Tibial nerve (tissue), 3 donors: ENCODE data around the gene NELFB.

Source experiments
- CTCF ChIP-seq, 5 experiments: fragments of 200-600 bp in 3 of 5; fragments of 450-650 bp in 2 of 5; sonication (generic) in 3 of 5; IDR thresholded peaks; one replicate each; pipeline ENCODE4 v1.5.1; 2016 to 2019; ENCODE audit warnings: antibody characterized with exemption in 5 of 5, mild to moderate bottlenecking in 3 of 5, moderate library complexity in 2 of 5
- POLR2A ChIP-seq, 2 donors: fragments of 450-650 bp; IDR thresholded peaks; one replicate each; pipeline ENCODE4 v1.6.1; 2017; ENCODE audit warnings: antibody characterized with exemption in 2 of 2, mild to moderate bottlenecking in 2 of 2, moderate library complexity in 2 of 2

DNA sequence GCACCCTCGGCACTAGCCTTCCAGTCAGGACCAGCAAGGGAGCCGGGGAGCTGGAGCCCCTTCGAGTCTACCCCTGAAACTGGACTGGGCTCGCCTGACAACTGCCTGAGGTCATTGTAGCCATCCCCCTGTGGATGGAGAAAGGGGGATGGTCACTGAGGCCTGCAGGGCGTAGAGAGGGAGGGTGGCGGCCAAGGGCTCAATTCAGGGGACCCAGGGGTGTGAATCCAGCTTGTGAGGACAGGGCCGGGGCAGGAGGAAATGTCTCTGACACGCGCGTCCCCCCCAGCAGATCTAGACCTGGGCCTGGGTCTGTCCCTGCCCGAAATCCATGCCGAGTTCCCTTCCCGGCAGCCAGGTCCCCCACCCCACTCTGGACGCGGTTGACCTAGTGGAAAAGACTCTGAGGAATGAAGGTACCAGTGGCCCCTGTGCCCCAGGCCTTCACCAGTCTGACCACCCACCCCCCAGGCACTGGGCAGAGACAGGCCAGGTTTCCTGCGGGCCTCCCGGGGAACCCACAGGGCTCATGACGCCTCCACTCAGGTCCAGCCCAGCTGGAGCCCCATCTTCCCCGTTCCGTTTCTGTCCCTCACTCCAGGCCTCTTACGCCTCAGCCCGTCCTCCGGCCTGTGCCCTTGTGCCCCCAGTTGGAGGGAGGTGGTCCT, 23.6 kb upstream of the NELFB start:
- TF ChIP-seq POLR2A (IDR thresholded peaks at IDR 0.05) (no peak), CTCF (IDR thresholded peaks at IDR 0.05) (no peak)
